HCT116 (cell line): Measurements from ENCODE around the gene NPL. TPM values are rescaled to one million over a fixed set of nuclear protein-coding genes. Genes with fewer than 3 reads are reported as not detected.

Experiments used
- ATAC-seq: fragments of 200-7000 bp; cut with Tn5 transposase; 2 replicates; pipeline ENCODE4 v1.9.1; 2020; ENCODE audit warnings: mild to moderate bottlenecking, moderate library complexity
- BruUV-seq: library from RNA; stranded (reverse); fragments of 400-500 nt; replicated peaks from 2 replicates; lab custom pipeline; 2021; lab: Mats Ljungman, UMichigan
- CTCF ChIA-PET: fragments of 300-600 bp; sonication (Branson Sonifier 250); formaldehyde crosslinking; loops from one replicate; lab custom pipeline; 2021; ENCODE audit warnings: antibody characterized with exemption; lab: Charles Lee
- POLR2A ChIA-PET: fragments of 300-600, 350-600 bp; sonication (Branson Sonifier 250); formaldehyde crosslinking; loops from one replicate; lab custom pipeline; 2021; ENCODE audit warnings: antibody characterized with exemption; lab: Charles Lee
- RAD21 ChIA-PET, 2 experiments: fragments of 300-600 bp; sonication (Branson Sonifier 250); formaldehyde crosslinking; loops; one replicate each; lab custom pipeline; 2023; ENCODE audit warnings: low total read pairs in 2 of 2; ENCODE audit not compliant: uncharacterized antibody in 2 of 2, unreplicated experiment in 2 of 2, low non-redundant PET in 1 of 2; lab: Charles Lee
- DNase-seq: peaks from one replicate; pipeline ENCODE4 v3.0.0-alpha.2; 2010; ENCODE audit warnings: low read depth, low spot score
- H2AFZ ChIP-seq: fragments of 200-600 bp; shearing (Covaris generic), sonication (generic); 2 replicates; pipeline ENCODE4 v1.6.1; 2017; ENCODE audit warnings: low read depth, mixed run types, mixed read lengths, antibody characterized with exemption, low read length; ENCODE audit not compliant: poor library complexity, severe bottlenecking
- H3K27ac ChIP-seq: 2 replicates; pipeline ENCODE4 v1.5.1; 2012; ENCODE audit warnings: low read depth, low read length
- H3K27me3 ChIP-seq: fragments of 200-600 bp; sonication (generic); 2 replicates; pipeline ENCODE4 v1.6.1; 2016; ENCODE audit warnings: mixed run types, low read length, mixed read lengths; ENCODE audit not compliant: insufficient read depth
- H3K36me3 ChIP-seq, 2 experiments: fragments of 200-500 bp in 1 of 2; fragments of 200-600 bp in 1 of 2; sonication (Bioruptor generic) in 1 of 2; sonication (generic) in 1 of 2; 2 replicates each; pipeline versions ENCODE4 v1.5.1 to v1.6.1; 2014 to 2016; ENCODE audit warnings: low read length in 2 of 2, inconsistent platforms in 1 of 2, mixed read lengths in 1 of 2, mixed run types in 1 of 2; ENCODE audit not compliant: insufficient read depth in 2 of 2, control insufficient read depth in 1 of 2
- H3K4me1 ChIP-seq, 2 experiments: fragments of 200-600 bp in 1 of 2; sonication (generic) in 1 of 2; 2 replicates each; pipeline versions ENCODE4 v1.5.1 to v1.6.1; 2012 to 2017; ENCODE audit warnings: low read length in 2 of 2, inconsistent platforms in 1 of 2, mild to moderate bottlenecking in 1 of 2, mixed read lengths in 1 of 2, mixed run types in 1 of 2, moderate library complexity in 1 of 2; ENCODE audit not compliant: insufficient read depth in 2 of 2, control insufficient read depth in 1 of 2
- H3K4me2 ChIP-seq: fragments of 200-600 bp; sonication (generic); 2 replicates; pipeline ENCODE4 v1.6.1; 2017; ENCODE audit warnings: mixed run types, low read length, mixed read lengths
- H3K4me3 ChIP-seq, 2 experiments: fragments of 200-600 bp in 1 of 2; sonication (generic) in 1 of 2; replicated peaks in 1 of 2; 2 replicates each; pipeline ENCODE4 v1.5.1; 2011 to 2016; ENCODE audit warnings: low read length in 2 of 2, control low read depth in 1 of 2, low read depth in 1 of 2, mild to moderate bottlenecking in 1 of 2, mixed read lengths in 1 of 2, mixed run types in 1 of 2
- H3K79me2 ChIP-seq: fragments of 200-600 bp; sonication (generic); 2 replicates; pipeline ENCODE4 v1.6.1; 2017; ENCODE audit warnings: mild to moderate bottlenecking, mixed run types, low read length, moderate library complexity, mixed read lengths; ENCODE audit not compliant: insufficient read depth
- H3K9ac ChIP-seq: fragments of 200-600 bp; sonication (generic); 2 replicates; pipeline ENCODE4 v1.6.1; 2016; ENCODE audit warnings: low read length, mixed read lengths
- H3K9me2 ChIP-seq: fragments of 200-600 bp; sonication (generic), shearing (Covaris generic); 2 replicates; pipeline ENCODE4 v1.6.1; 2017; ENCODE audit warnings: mixed run types, mild to moderate bottlenecking, moderate library complexity; ENCODE audit not compliant: insufficient read depth
- H3K9me3 ChIP-seq, 2 experiments: fragments of 200-500 bp in 1 of 2; fragments of 200-600 bp in 1 of 2; sonication (Bioruptor generic) in 1 of 2; sonication (generic) in 1 of 2; 2 replicates each; pipeline ENCODE4 v1.6.1; 2014 to 2017; ENCODE audit warnings: low read length in 2 of 2, mixed read lengths in 2 of 2, inconsistent platforms in 1 of 2, low read depth in 1 of 2, mild to moderate bottlenecking in 1 of 2, mixed run types in 1 of 2, moderate library complexity in 1 of 2; ENCODE audit not compliant: control insufficient read depth in 1 of 2, insufficient read depth in 1 of 2
- H4K20me1 ChIP-seq: fragments of 200-600 bp; sonication (generic), shearing (Covaris generic); 2 replicates; pipeline ENCODE4 v1.6.1; 2017; ENCODE audit warnings: mixed run types, mild to moderate bottlenecking, moderate library complexity; ENCODE audit not compliant: insufficient read depth
- CBX3 ChIP-seq: IDR thresholded peaks from 2 replicates; pipeline ENCODE4 v1.6.1; 2012; ENCODE audit warnings: low read depth
- CEBPB ChIP-seq: IDR thresholded peaks from 2 replicates; pipeline ENCODE4 v1.6.1; 2012; ENCODE audit warnings: low read depth
- CTCF ChIP-seq, 3 experiments: fragments of 200-600 bp in 1 of 3; sonication (generic) in 1 of 3; IDR thresholded peaks in 2 of 3; conservative IDR thresholded peaks in 1 of 3; 2 replicates each; pipeline ENCODE4 v1.5.1; 2012 to 2017; ENCODE audit warnings: low read depth in 2 of 3, low read length in 2 of 3, antibody characterized with exemption in 1 of 3, borderline replicate concordance in 1 of 3, control low read depth in 1 of 3, mild to moderate bottlenecking in 1 of 3, mixed read lengths in 1 of 3, mixed run types in 1 of 3, moderate library complexity in 1 of 3; ENCODE audit not compliant: insufficient read depth in 1 of 3
- JUND ChIP-seq: IDR thresholded peaks from 2 replicates; pipeline ENCODE4 v1.6.1; 2012
- REST ChIP-seq: IDR thresholded peaks from 2 replicates; pipeline ENCODE4 v1.6.1; 2012; ENCODE audit warnings: low read depth
- TCF7L2 ChIP-seq: IDR thresholded peaks from 2 replicates; pipeline ENCODE4 v1.7.0; 2011; ENCODE audit warnings: borderline replicate concordance, inconsistent platforms; ENCODE audit not compliant: insufficient read depth, insufficient read length; ENCODE audit errors: extremely low read depth
- YY1 ChIP-seq: IDR thresholded peaks from 2 replicates; pipeline ENCODE4 v1.6.1; 2011; ENCODE audit warnings: low read length, low read depth, moderate library complexity, mild to moderate bottlenecking; ENCODE audit not compliant: insufficient replicate concordance; ENCODE audit errors: extremely low read depth
- ZNF274 ChIP-seq: fragments of 200-500 bp; sonication (Bioruptor generic); IDR thresholded peaks from 2 replicates; pipeline ENCODE4 v1.6.1; 2014; ENCODE audit warnings: mild to moderate bottlenecking, low read depth, low read length, inconsistent platforms
- intact Hi-C: fragments of 100-400 bp; cut with micrococcal nuclease; formaldehyde crosslinking; loops from 2 replicates; pipeline ENCODE4 v1.10.0; 2022
- total RNA-seq: library from RNA; stranded (reverse); gene quantifications from one replicate; pipeline ENCODE4 v1.2.1, GENCODE V29; 2021; ENCODE audit not compliant: unreplicated experiment
- TF ChIP-seq, protein P1 (sequence below): IDR thresholded peaks from 2 replicates; pipeline ENCODE4 v1.6.1; 2012

Gene NPL
- total RNA-seq, 1 experiment from 2014 or later: 0.39 TPM

GRCh38 chr1:182877331-182877730, 87.8 kb downstream of the NPL start (continued):
- no peak for TF ChIP-seq CTCF (IDR thresholded peaks at IDR 0.05 in 2 of 3, conservative IDR thresholded peaks at IDR 0.05 in 1 of 3; ENCODE audit: borderline replicate concordance in 1 of 3, insufficient read depth in 1 of 3, low read depth in 2 of 3, low read length in 2 of 3)
- no peak for TF ChIP-seq JUND
- TF ChIP-seq ZNF274: no peak
- TF ChIP-seq YY1: no peak

- TF ChIP-seq CBX3 (no peak), CEBPB (no peak), ZNF274 (no peak), REST (no peak), TCF7L2 (no peak)
- TF ChIP-seq, protein P1, sequence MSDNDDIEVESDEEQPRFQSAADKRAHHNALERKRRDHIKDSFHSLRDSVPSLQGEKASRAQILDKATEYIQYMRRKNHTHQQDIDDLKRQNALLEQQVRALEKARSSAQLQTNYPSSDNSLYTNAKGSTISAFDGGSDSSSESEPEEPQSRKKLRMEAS: no peak
- Histone ChIP-seq H3K79me2 (peaks cover 85% of the 10 kb centered on the region), H3K9me3 (no peaks in the 10 kb centered on the region), H3K27ac (no peak overlapping the region), H3K4me3 (no peak overlapping the region), H3K27me3 (no peaks in the 10 kb centered on the region), H3K4me1 (no peaks in the 10 kb centered on the region), H2AFZ (no peak overlapping the region), H4K20me1 (peaks cover 24% of the 10 kb centered on the region; the same call in 1 of the 2 replicates), H3K4me2 (no peak overlapping the region), H3K9me2 (no peaks in the 10 kb centered on the region), H3K9ac (no peak overlapping the region), H3K36me3 (peaks cover 91 to 96% of the 10 kb centered on the region in 2 experiments)
- ChIA-PET CTCF (no interaction called here), POLR2A (no interaction called here), RAD21 (no interaction called here)
- intact Hi-C loops: no loop called here
- no peak for DNase-seq
- no peak for ATAC-seq
- BruUV-seq: no TSS peak
Measured at GRCh38 chr1:182877842-182878241, 88.3 kb downstream of the NPL start.

Other genes starting within 250 kb of the NPL start
- 2.9 TPM for gene RNASEL, start 200.5 kb upstream of the NPL start, total RNA-seq
- 6.5 TPM for gene RGS16, start 185.4 kb upstream of the NPL start, total RNA-seq
- not detected for gene RGS8, start 105.2 kb upstream of the NPL start, total RNA-seq
- 220 TPM for gene DHX9, start 49.6 kb downstream of the NPL start, total RNA-seq
- not detected for gene SHCBP1L, start 163.4 kb downstream of the NPL start, total RNA-seq
- gene LAMC1, start 233.6 kb downstream of the NPL start, total RNA-seq: 61.2 TPM